DND-41 (cell line): Measurements from ENCODE around the gene ATP6V0C.
A peak's percentile ranks its signal among the peaks of the same experiment; 100 is the strongest.

ENCODE experiments used
- ATAC-seq: fragments of 200-7000 bp; cut with Tn5 transposase; 3 replicates; pipeline ENCODE4 v1.9.1; 2021; ENCODE audit warnings: low read depth; ENCODE audit not compliant: insufficient read depth
- DNase-seq: peaks from one replicate; pipeline ENCODE4 v3.0.0-alpha.2; 2020
- H2AFZ ChIP-seq: 2 replicates; pipeline ENCODE4 v1.6.0; 2012; ENCODE audit warnings: low read depth, low read length
- H3K27ac ChIP-seq: 2 replicates; pipeline ENCODE4 v1.5.1; 2012; ENCODE audit warnings: low read length, inconsistent platforms
- H3K27me3 ChIP-seq: fragments of 200-600 bp; sonication (generic); 2 replicates; pipeline ENCODE4 v1.6.0; 2012; ENCODE audit warnings: low read length, mild to moderate bottlenecking, inconsistent platforms; ENCODE audit not compliant: insufficient read depth, poor library complexity
- H3K36me3 ChIP-seq: 2 replicates; pipeline ENCODE4 v1.5.1; 2012; ENCODE audit warnings: low read length, inconsistent platforms; ENCODE audit not compliant: insufficient read depth
- H3K4me1 ChIP-seq: 2 replicates; pipeline ENCODE4 v1.5.1; 2012; ENCODE audit warnings: mild to moderate bottlenecking, low read length; ENCODE audit not compliant: insufficient read depth
- H3K4me2 ChIP-seq: 2 replicates; pipeline ENCODE4 v1.6.0; 2012; ENCODE audit warnings: mild to moderate bottlenecking, moderate library complexity, low read length, inconsistent platforms; ENCODE audit not compliant: insufficient read depth
- H3K4me3 ChIP-seq, 2 experiments: fragments of 200-600 bp in 1 of 2; shearing (Covaris generic) in 1 of 2; 2 replicates each; pipeline ENCODE4 v1.5.1; 2012 to 2016; ENCODE audit warnings: inconsistent platforms in 2 of 2, low read length in 2 of 2, mild to moderate bottlenecking in 2 of 2, low read depth in 1 of 2, moderate library complexity in 1 of 2
- H3K79me2 ChIP-seq: 2 replicates; pipeline ENCODE4 v1.6.0; 2012; ENCODE audit warnings: low read length, inconsistent platforms; ENCODE audit not compliant: insufficient read depth
- H3K9ac ChIP-seq: 2 replicates; pipeline ENCODE4 v1.6.0; 2012; ENCODE audit warnings: low read depth, mild to moderate bottlenecking, inconsistent platforms, low read length, moderate library complexity
- H3K9me3 ChIP-seq: 2 replicates; pipeline ENCODE4 v1.5.1; 2012; ENCODE audit warnings: low read length, moderate library complexity, mild to moderate bottlenecking, inconsistent platforms; ENCODE audit not compliant: insufficient read depth, severe bottlenecking
- H4K20me1 ChIP-seq: 2 replicates; pipeline ENCODE4 v1.6.0; 2012; ENCODE audit warnings: low read length; ENCODE audit not compliant: insufficient read depth
- CTCF ChIP-seq: IDR thresholded peaks from 2 replicates; pipeline ENCODE4 v1.5.1; 2012; ENCODE audit warnings: borderline replicate concordance, low read length, moderate library complexity, mild to moderate bottlenecking; ENCODE audit not compliant: poor library complexity, severe bottlenecking; ENCODE audit errors: extremely low read depth
- EZH2 ChIP-seq: IDR thresholded peaks from 3 replicates; pipeline ENCODE4 v1.6.1; 2012; ENCODE audit warnings: borderline replicate concordance, low read depth, mild to moderate bottlenecking, moderate library complexity, low read length, inconsistent platforms; ENCODE audit not compliant: severe bottlenecking

ATP6V0C gene

DNA sequence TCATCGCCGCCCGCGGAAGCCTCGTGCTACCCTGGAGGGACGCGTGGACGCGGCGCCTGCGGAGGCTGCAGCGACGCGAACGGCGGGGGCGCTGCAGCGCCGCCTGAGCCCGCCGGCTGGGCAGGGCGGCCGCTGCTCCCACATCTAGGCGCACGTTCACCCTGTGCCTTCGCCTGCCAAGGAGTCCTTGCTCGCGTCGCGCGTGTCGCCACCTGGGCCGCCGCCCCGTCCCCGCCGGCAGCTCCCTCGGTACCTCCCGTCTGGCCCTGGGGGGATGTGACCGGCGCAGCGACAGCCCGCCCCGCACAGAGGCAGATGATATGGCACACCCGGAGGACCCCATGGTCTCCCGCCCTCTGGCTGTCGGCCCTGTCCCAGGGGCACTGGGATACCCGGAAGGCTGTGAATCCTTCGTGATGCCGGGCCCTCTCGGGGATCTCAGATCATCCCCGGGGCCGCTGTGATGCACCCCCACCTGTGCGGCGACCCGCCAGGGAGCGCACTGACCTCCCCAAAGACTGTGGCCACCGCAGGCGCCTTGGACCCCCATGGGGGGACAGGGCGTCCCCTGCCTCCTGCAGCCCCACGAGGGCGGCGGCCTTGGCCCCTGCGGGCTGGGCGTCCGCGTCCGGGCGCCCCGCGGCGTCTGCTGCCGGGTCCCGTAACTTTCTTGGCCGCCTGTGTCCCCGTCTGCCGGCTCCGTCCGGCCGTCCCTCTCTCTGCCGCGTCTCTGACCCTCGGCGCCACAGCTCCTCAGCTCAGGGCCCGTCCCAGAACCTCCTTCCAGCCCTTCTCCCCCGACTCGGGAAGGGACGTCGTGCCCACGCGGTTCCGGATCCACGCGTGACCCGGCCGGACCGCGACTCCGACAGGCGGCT is 39.5 kb upstream of the ATP6V0C start:
- ATAC-seq, result peak; percentile 60
- Histone ChIP-seq H3K4me1 (peaks cover 68% of the 10 kb centered on the region), H3K27me3 (peaks cover 28% of the 10 kb centered on the region), H3K9me3 (no peaks in the 10 kb centered on the region), H3K36me3 (no peaks in the 10 kb centered on the region; the same call in 1 of the 2 replicates), H3K4me2 (peak overlapping the region; percentile 80), H3K27ac (peak overlapping the region; percentile 80), H3K79me2 (peaks cover 41% of the 10 kb centered on the region), H3K4me3 (peak overlapping the region; percentile 46 to 96), H2AFZ (peak overlapping the region; percentile 72), H3K9ac (peak overlapping the region; percentile 97), H4K20me1 (peaks cover 65% of the 10 kb centered on the region)
- peak; percentile 62 for DNase-seq
- TF ChIP-seq CTCF, result peak; percentile 70
- TF ChIP-seq EZH2, result peak; percentile 46

DNA sequence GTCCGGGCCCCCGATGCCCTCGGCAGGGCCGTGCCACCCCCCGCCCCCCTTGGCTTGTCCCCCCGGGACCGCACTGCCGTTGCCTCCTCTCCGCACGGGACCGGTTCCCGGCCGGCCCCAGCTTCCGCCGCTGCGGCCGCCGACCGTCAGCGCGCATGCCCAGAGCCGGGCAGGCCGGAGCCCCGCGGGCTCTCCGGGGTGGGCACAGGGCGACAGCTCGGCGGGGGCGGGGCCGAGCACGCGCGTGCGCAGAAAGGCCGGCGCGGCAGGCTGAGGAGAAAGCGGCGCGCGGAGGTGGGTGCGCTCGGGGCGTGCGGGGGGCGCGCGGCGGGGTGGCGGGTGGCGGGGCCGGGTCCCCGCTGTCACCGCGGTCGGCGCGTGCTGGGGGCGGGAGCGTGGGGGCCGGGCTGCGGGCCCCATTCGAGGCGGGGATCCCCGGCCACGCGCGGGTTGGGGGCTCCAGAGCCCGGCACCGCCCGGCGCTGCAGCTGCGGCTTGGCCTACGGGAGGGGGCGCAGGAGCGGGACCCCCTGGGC is 38.8 kb upstream of the ATP6V0C start, which contains the start of gene TBC1D24:
Gene TBC1D24, plus strand, starts transcription at position 251 of the 536 bp plus-strand sequence. CDS start 21,022 bp downstream, outside the sequence.
- peak within 1 kb of the TSS; percentile 97 for H3K9ac ChIP-seq
- H3K4me3 ChIP-seq, result peak within 1 kb of the TSS; percentile 46 to 96
- peak; percentile 88 for DNase-seq
- ATAC-seq, result peak; percentile 63
- H3K4me2 ChIP-seq, result peak within 1 kb of the TSS; percentile 80
- H3K36me3 ChIP-seq, result no peaks in the 10 kb centered on the region; the same call in 1 of the 2 replicates
- peak; percentile 2 for TF ChIP-seq CTCF
- TF ChIP-seq EZH2, result no peak
- H3K79me2 ChIP-seq, result peaks cover 47% of the 10 kb centered on the region
- peaks cover 65% of the 10 kb centered on the region for H4K20me1 ChIP-seq
- H3K4me1 ChIP-seq, result peaks cover 61% of the 10 kb centered on the region
- peaks cover 22% of the 10 kb centered on the region for H3K27me3 ChIP-seq
- H2AFZ ChIP-seq, result peak within 1 kb of the TSS; percentile 76
- H3K27ac ChIP-seq, result peak within 1 kb of the TSS; percentile 80
- H3K9me3 ChIP-seq, result no peaks in the 10 kb centered on the region

- TF ChIP-seq CTCF, result no peak
- TF ChIP-seq EZH2, result no peak
- peaks cover 55% of the 10 kb centered on the region for H3K79me2 ChIP-seq
- H3K4me3 ChIP-seq, result peak overlapping the region; percentile 44 to 96; a peak in 3 of 4 replicates
- DNase-seq, result peak; percentile 58
- peak; percentile 23; the same call in 1 of the 3 replicates for ATAC-seq
- no peaks in the 10 kb centered on the region; the same call in 1 of the 2 replicates for H3K36me3 ChIP-seq
- H3K9me3 ChIP-seq, result no peaks in the 10 kb centered on the region
- H3K4me2 ChIP-seq, result peak overlapping the region; percentile 80
- H2AFZ ChIP-seq, result peak overlapping the region; percentile 76
- peaks cover 65% of the 10 kb centered on the region for H4K20me1 ChIP-seq
- peaks cover 53% of the 10 kb centered on the region for H3K4me1 ChIP-seq
- peaks cover 15% of the 10 kb centered on the region for H3K27me3 ChIP-seq
- 0 out of 2 replicates have a peak overlapping the region, but pooled peaks have one; percentile 51 for H3K27ac ChIP-seq
- peak overlapping the region; percentile 97 for H3K9ac ChIP-seq
These were observed 38.1 kb upstream of the ATP6V0C start for GRCh38 chr16:2475413-2476344.
